ENCODE results near the gene APOBEC3C.

Gene APOBEC3C

GRCh38 chr22:39013942-39014722 is at the start of gene APOBEC3C:
Gene APOBEC3C (plus strand): TSS chr22:39014257. CDS start chr22:39014363, 106 bp downstream.
- Histone ChIP-seq H3K27me3 (ENCODE audit: control insufficient read depth in 2 of 2, insufficient read depth in 2 of 2, low read length in 2 of 2) (no peaks in the 10 kb centered on the region), H3K27ac (ENCODE audit: low read depth in 2 of 2, low read length in 2 of 2) (peak within 1 kb of the TSS; percentile 75 to 76), H3K4me3 (ENCODE audit: low read length in 2 of 2) (peak within 1 kb of the TSS; percentile 74 to 80), H3K9ac (ENCODE audit: low read depth in 1 of 2, low read length in 2 of 2) (peak within 1 kb of the TSS; percentile 61 to 71), H3K36me3 (ENCODE audit: control insufficient read depth in 2 of 2, insufficient read depth in 2 of 2, low read length in 2 of 2) (no peaks in the 10 kb centered on the region), H3K4me1 (ENCODE audit: control insufficient read depth in 2 of 2, insufficient read depth in 2 of 2, low read length in 2 of 2) (peaks cover 2 to 4% of the 10 kb centered on the region in 2 donors), H3K9me3 (ENCODE audit: control insufficient read depth in 2 of 2, low read length in 2 of 2) (no peaks in the 10 kb centered on the region)

- Histone ChIP-seq H3K27ac (ENCODE audit: low read depth in 2 of 2, low read length in 2 of 2) (peak overlapping the region; percentile 61 to 67), H3K36me3 (ENCODE audit: control insufficient read depth in 2 of 2, insufficient read depth in 2 of 2, low read length in 2 of 2) (no peaks in the 10 kb centered on the region), H3K9me3 (ENCODE audit: control insufficient read depth in 2 of 2, low read length in 2 of 2) (no peaks in the 10 kb centered on the region), H3K27me3 (ENCODE audit: control insufficient read depth in 2 of 2, insufficient read depth in 2 of 2, low read length in 2 of 2) (no peaks in the 10 kb centered on the region), H3K9ac (ENCODE audit: low read depth in 1 of 2, low read length in 2 of 2) (no peak overlapping the region), H3K4me1 (ENCODE audit: control insufficient read depth in 2 of 2, insufficient read depth in 2 of 2, low read length in 2 of 2) (peaks cover 0 to 19% of the 10 kb centered on the region in 2 donors), H3K4me3 (ENCODE audit: low read length in 2 of 2) (no peak overlapping the region)
Measured at GRCh38 chr22:38964306-38964705, 49.8 kb upstream of the APOBEC3C start.

- Histone ChIP-seq H3K4me3 (ENCODE audit: low read length in 2 of 2) (no peak overlapping the region), H3K36me3 (ENCODE audit: control insufficient read depth in 2 of 2, insufficient read depth in 2 of 2, low read length in 2 of 2) (no peaks in the 10 kb centered on the region), H3K9ac (ENCODE audit: low read depth in 1 of 2, low read length in 2 of 2) (peak overlapping the region in 1 of 2 donors; percentile 16), H3K27ac (ENCODE audit: low read depth in 2 of 2, low read length in 2 of 2) (peak overlapping the region in 1 of 2 donors; percentile 67), H3K27me3 (ENCODE audit: control insufficient read depth in 2 of 2, insufficient read depth in 2 of 2, low read length in 2 of 2) (no peaks in the 10 kb centered on the region), H3K9me3 (ENCODE audit: control insufficient read depth in 2 of 2, low read length in 2 of 2) (no peaks in the 10 kb centered on the region), H3K4me1 (ENCODE audit: control insufficient read depth in 2 of 2, insufficient read depth in 2 of 2, low read length in 2 of 2) (peaks cover 0 to 19% of the 10 kb centered on the region in 2 donors)
Measured at GRCh38 chr22:38964989-38965388, 49.1 kb upstream of the APOBEC3C start.

GRCh38 chr22:38965614-38966379 is 48.3 kb upstream of the APOBEC3C start:
- H3K4me3 ChIP-seq (ENCODE audit: low read length in 2 of 2): no peak overlapping the region
- H3K27ac ChIP-seq (ENCODE audit: low read depth in 2 of 2, low read length in 2 of 2): no peak overlapping the region
- H3K9me3 ChIP-seq (ENCODE audit: control insufficient read depth in 2 of 2, low read length in 2 of 2): no peaks in the 10 kb centered on the region
- no peaks in the 10 kb centered on the region for H3K36me3 ChIP-seq (ENCODE audit: control insufficient read depth in 2 of 2, insufficient read depth in 2 of 2, low read length in 2 of 2)
- peaks cover 0 to 23% of the 10 kb centered on the region in 2 donors for H3K4me1 ChIP-seq (ENCODE audit: control insufficient read depth in 2 of 2, insufficient read depth in 2 of 2, low read length in 2 of 2)
- H3K27me3 ChIP-seq (ENCODE audit: control insufficient read depth in 2 of 2, insufficient read depth in 2 of 2, low read length in 2 of 2): no peaks in the 10 kb centered on the region
- H3K9ac ChIP-seq (ENCODE audit: low read depth in 1 of 2, low read length in 2 of 2): no peak overlapping the region

- Histone ChIP-seq H3K27me3 (ENCODE audit: control insufficient read depth in 2 of 2, insufficient read depth in 2 of 2, low read length in 2 of 2) (no peaks in the 10 kb centered on the region), H3K36me3 (ENCODE audit: control insufficient read depth in 2 of 2, insufficient read depth in 2 of 2, low read length in 2 of 2) (no peaks in the 10 kb centered on the region), H3K9ac (ENCODE audit: low read depth in 1 of 2, low read length in 2 of 2) (no peak overlapping the region), H3K4me3 (ENCODE audit: low read length in 2 of 2) (no peak overlapping the region), H3K9me3 (ENCODE audit: control insufficient read depth in 2 of 2, low read length in 2 of 2) (no peaks in the 10 kb centered on the region), H3K4me1 (ENCODE audit: control insufficient read depth in 2 of 2, insufficient read depth in 2 of 2, low read length in 2 of 2) (peaks cover 0 to 23% of the 10 kb centered on the region in 2 donors), H3K27ac (ENCODE audit: low read depth in 2 of 2, low read length in 2 of 2) (no peak overlapping the region)
Measured at GRCh38 chr22:38966380-38966702, 47.7 kb upstream of the APOBEC3C start.

DNA sequence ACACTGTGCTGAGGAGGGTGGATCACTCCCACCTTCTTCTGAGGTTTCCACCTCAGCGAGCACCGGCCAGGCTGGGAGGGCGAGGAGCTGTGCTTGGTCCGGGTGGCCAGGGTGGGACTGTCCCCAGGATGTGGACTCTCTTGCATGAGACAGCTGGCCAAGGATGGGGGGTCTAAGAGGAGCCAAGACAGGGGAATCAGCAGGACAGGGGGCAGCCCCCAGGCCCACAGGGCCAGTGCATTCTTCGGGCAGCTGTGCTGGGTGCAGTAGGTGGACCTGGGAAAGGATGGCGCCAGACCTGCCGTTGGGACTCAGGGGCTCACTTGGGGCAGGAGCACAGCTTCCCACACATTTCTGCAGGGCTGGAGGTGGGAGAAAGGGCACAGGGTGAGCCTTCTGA is 47.1 kb upstream of the APOBEC3C start:
- Histone ChIP-seq H3K27ac (ENCODE audit: low read depth in 2 of 2, low read length in 2 of 2) (no peak overlapping the region), H3K36me3 (ENCODE audit: control insufficient read depth in 2 of 2, insufficient read depth in 2 of 2, low read length in 2 of 2) (no peaks in the 10 kb centered on the region), H3K4me1 (ENCODE audit: control insufficient read depth in 2 of 2, insufficient read depth in 2 of 2, low read length in 2 of 2) (peaks cover 0 to 23% of the 10 kb centered on the region in 2 donors), H3K9ac (ENCODE audit: low read depth in 1 of 2, low read length in 2 of 2) (no peak overlapping the region), H3K4me3 (ENCODE audit: low read length in 2 of 2) (no peak overlapping the region), H3K9me3 (ENCODE audit: control insufficient read depth in 2 of 2, low read length in 2 of 2) (no peaks in the 10 kb centered on the region), H3K27me3 (ENCODE audit: control insufficient read depth in 2 of 2, insufficient read depth in 2 of 2, low read length in 2 of 2) (no peaks in the 10 kb centered on the region)

- Histone ChIP-seq H3K36me3 (ENCODE audit: control insufficient read depth in 2 of 2, insufficient read depth in 2 of 2, low read length in 2 of 2) (no peaks in the 10 kb centered on the region), H3K27me3 (ENCODE audit: control insufficient read depth in 2 of 2, insufficient read depth in 2 of 2, low read length in 2 of 2) (no peaks in the 10 kb centered on the region), H3K4me3 (ENCODE audit: low read length in 2 of 2) (no peak overlapping the region), H3K27ac (ENCODE audit: low read depth in 2 of 2, low read length in 2 of 2) (no peak overlapping the region), H3K9ac (ENCODE audit: low read depth in 1 of 2, low read length in 2 of 2) (no peak overlapping the region), H3K4me1 (ENCODE audit: control insufficient read depth in 2 of 2, insufficient read depth in 2 of 2, low read length in 2 of 2) (peaks cover 0 to 23% of the 10 kb centered on the region in 2 donors), H3K9me3 (ENCODE audit: control insufficient read depth in 2 of 2, low read length in 2 of 2) (no peaks in the 10 kb centered on the region)
Measured at GRCh38 chr22:38967451-38968450, 46.3 kb upstream of the APOBEC3C start.

DNA sequence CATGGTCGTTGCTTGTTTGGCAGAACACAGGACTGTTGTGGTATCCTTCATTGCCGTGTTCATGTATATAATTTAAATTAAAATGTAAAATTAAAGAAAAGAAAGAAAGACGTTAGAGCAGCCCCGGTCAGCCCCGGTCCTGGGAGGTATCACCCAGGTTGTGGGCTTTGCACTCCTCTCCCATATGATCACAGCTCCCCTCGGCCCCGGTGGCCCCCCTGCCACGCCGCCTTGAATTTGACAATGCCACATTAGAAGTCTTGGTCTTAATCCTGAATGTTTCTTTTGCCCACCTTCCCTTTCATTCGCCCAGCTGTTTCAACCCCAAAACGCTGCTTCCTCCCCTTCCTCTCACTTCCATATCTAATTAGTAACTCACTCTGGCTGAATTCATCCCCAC is 45.3 kb upstream of the APOBEC3C start:
- no peaks in the 10 kb centered on the region for H3K27me3 ChIP-seq (ENCODE audit: control insufficient read depth in 2 of 2, insufficient read depth in 2 of 2, low read length in 2 of 2)
- no peaks in the 10 kb centered on the region for H3K9me3 ChIP-seq (ENCODE audit: control insufficient read depth in 2 of 2, low read length in 2 of 2)
- H3K9ac ChIP-seq (ENCODE audit: low read depth in 1 of 2, low read length in 2 of 2): no peak overlapping the region

DNA sequence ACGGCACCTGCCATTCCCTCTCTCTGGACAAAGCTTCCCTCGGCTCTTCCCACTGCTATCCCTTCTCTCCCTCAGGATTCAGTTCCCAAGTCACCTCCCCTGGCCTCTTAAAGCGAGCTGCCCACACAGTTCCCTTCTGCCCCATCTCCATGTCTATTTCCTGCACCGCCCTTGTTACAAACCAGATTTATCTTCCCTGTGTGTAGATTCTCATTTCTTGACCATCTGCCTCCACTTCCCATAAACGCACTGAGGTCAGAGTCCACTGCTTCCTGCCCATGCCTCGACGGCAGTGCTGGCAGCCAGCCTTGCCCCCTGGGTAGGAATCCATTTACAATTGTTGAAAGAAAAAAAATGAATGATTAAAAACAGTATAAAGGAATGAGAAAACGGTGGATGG is 43.5 kb upstream of the APOBEC3C start:
- Histone ChIP-seq H3K4me3 (ENCODE audit: low read length in 2 of 2) (no peak overlapping the region), H3K27ac (ENCODE audit: low read depth in 2 of 2, low read length in 2 of 2) (no peak overlapping the region), H3K4me1 (ENCODE audit: control insufficient read depth in 2 of 2, insufficient read depth in 2 of 2, low read length in 2 of 2) (peaks cover 0 to 4% of the 10 kb centered on the region in 2 donors)

More for the DNA sequence above, 45.3 kb upstream of the APOBEC3C start:
- Histone ChIP-seq H3K27ac (ENCODE audit: low read depth in 2 of 2, low read length in 2 of 2) (no peak overlapping the region), H3K36me3 (ENCODE audit: control insufficient read depth in 2 of 2, insufficient read depth in 2 of 2, low read length in 2 of 2) (no peaks in the 10 kb centered on the region), H3K4me1 (ENCODE audit: control insufficient read depth in 2 of 2, insufficient read depth in 2 of 2, low read length in 2 of 2) (peaks cover 0 to 19% of the 10 kb centered on the region in 2 donors), H3K4me3 (ENCODE audit: low read length in 2 of 2) (no peak overlapping the region)

More for the DNA sequence above, 43.5 kb upstream of the APOBEC3C start:
- H3K27me3 ChIP-seq (ENCODE audit: control insufficient read depth in 2 of 2, insufficient read depth in 2 of 2, low read length in 2 of 2): no peaks in the 10 kb centered on the region
- no peaks in the 10 kb centered on the region for H3K36me3 ChIP-seq (ENCODE audit: control insufficient read depth in 2 of 2, insufficient read depth in 2 of 2, low read length in 2 of 2)
- no peaks in the 10 kb centered on the region for H3K9me3 ChIP-seq (ENCODE audit: control insufficient read depth in 2 of 2, low read length in 2 of 2)
- H3K9ac ChIP-seq (ENCODE audit: low read depth in 1 of 2, low read length in 2 of 2): no peak overlapping the region
